Measurements from ENCODE around the gene HCFC1R1.

The HCFC1R1 gene

GRCh38 chr16:3000540-3000939, 23.2 kb downstream of the HCFC1R1 start:
- no peak for DNase-seq (ENCODE audit: low read depth)
- no peak overlapping the region for H3K4me3 ChIP-seq (ENCODE audit: low read length)
- no peak for TF ChIP-seq CTCF (conservative IDR thresholded peaks at IDR 0.05; ENCODE audit: low read depth, low read length)

- no peak for TF ChIP-seq CTCF (conservative IDR thresholded peaks at IDR 0.05; ENCODE audit: low read depth, low read length)
- H3K4me3 ChIP-seq (ENCODE audit: low read length) = no peak overlapping the region
- no peak for DNase-seq (ENCODE audit: low read depth)
Observed at GRCh38 chr16:2999929-3000328, 23.8 kb downstream of the HCFC1R1 start.

- no peak overlapping the region for H3K4me3 ChIP-seq (ENCODE audit: low read length)
- no peak for TF ChIP-seq CTCF (conservative IDR thresholded peaks at IDR 0.05; ENCODE audit: low read depth, low read length)
- DNase-seq (ENCODE audit: low read depth) = no peak
Observed at GRCh38 chr16:2996298-2996697, 27.4 kb downstream of the HCFC1R1 start.

- no peak for DNase-seq (ENCODE audit: low read depth)
- no peak for TF ChIP-seq CTCF (conservative IDR thresholded peaks at IDR 0.05; ENCODE audit: low read depth, low read length)
- no peak overlapping the region for H3K4me3 ChIP-seq (ENCODE audit: low read length)
Observed at GRCh38 chr16:2992383-2993081, 31.2 kb downstream of the HCFC1R1 start.

- no peak overlapping the region for H3K4me3 ChIP-seq (ENCODE audit: low read length)
- TF ChIP-seq CTCF (conservative IDR thresholded peaks at IDR 0.05; ENCODE audit: low read depth, low read length) = no peak
- no peak for DNase-seq (ENCODE audit: low read depth)
Observed at GRCh38 chr16:2991566-2992261, 32.0 kb downstream of the HCFC1R1 start.

GRCh38 chr16:2990891-2991290, 32.9 kb downstream of the HCFC1R1 start:
- no peak overlapping the region for H3K4me3 ChIP-seq (ENCODE audit: low read length)
- no peak for DNase-seq (ENCODE audit: low read depth)
- TF ChIP-seq CTCF (conservative IDR thresholded peaks at IDR 0.05; ENCODE audit: low read depth, low read length) = no peak

GRCh38 chr16:2988590-2989099, 35.1 kb downstream of the HCFC1R1 start:
- H3K4me3 ChIP-seq (ENCODE audit: low read length) = no peak overlapping the region
- no peak for TF ChIP-seq CTCF (conservative IDR thresholded peaks at IDR 0.05; ENCODE audit: low read depth, low read length)
- no peak for DNase-seq (ENCODE audit: low read depth)
